Esophagus squamous epithelium (tissue), 4 donors: ENCODE measurements around the gene MAMDC2.

Experiments
- CTCF ChIP-seq, 6 experiments: fragments of 450-650 bp in 4 of 6; fragments of 200-600 bp in 2 of 6; sonication (generic) in 2 of 6; IDR thresholded peaks; one replicate each; pipeline ENCODE4 v1.5.1; 2016 to 2019; ENCODE audit warnings: antibody characterized with exemption in 6 of 6, mild to moderate bottlenecking in 4 of 6, moderate library complexity in 4 of 6
- POLR2A ChIP-seq, 4 donors: fragments of 450-650 bp; IDR thresholded peaks; one replicate each; pipeline ENCODE4 v1.6.1; 2017; ENCODE audit warnings: antibody characterized with exemption in 4 of 4, mild to moderate bottlenecking in 4 of 4, moderate library complexity in 3 of 4

GRCh38 chr9:70020217-70020616, 23.4 kb upstream of the MAMDC2 start:
- TF ChIP-seq CTCF (IDR thresholded peaks at IDR 0.05) (no peak), POLR2A (IDR thresholded peaks at IDR 0.05) (no peak)
